DOHH2 (cell line): ENCODE data around the gene IKBKG.
"Not testable (repeated sequence)": the region's sequence is repeated elsewhere in the genome, so short reads cannot be mapped to it uniquely, and the experiment has no call there.

Experiments
- H3F3A ChIP-seq: fragments of 200-600 bp; sonication (generic), shearing (Covaris generic); 2 replicates; pipeline ENCODE4 v1.6.0; 2016; ENCODE audit warnings: antibody characterized with exemption, mild to moderate bottlenecking; ENCODE audit not compliant: control insufficient read depth, insufficient read depth
- H3K27ac ChIP-seq: fragments of 200-600 bp; sonication (generic); 2 replicates; pipeline ENCODE4 v1.5.1; 2014; ENCODE audit warnings: low read depth, mild to moderate bottlenecking, low read length, moderate library complexity
- H3K27me3 ChIP-seq: fragments of 200-600 bp; sonication (generic); 2 replicates; pipeline ENCODE4 v1.6.1; 2014; ENCODE audit warnings: mild to moderate bottlenecking, low read length, mixed read lengths; ENCODE audit not compliant: control insufficient read depth
- H3K36me3 ChIP-seq: fragments of 200-600 bp; sonication (generic); 2 replicates; pipeline ENCODE4 v1.6.1; 2014; ENCODE audit warnings: mild to moderate bottlenecking, low read length, moderate library complexity, mixed read lengths; ENCODE audit not compliant: control insufficient read depth
- H3K4me1 ChIP-seq: fragments of 200-600 bp; sonication (generic); 2 replicates; pipeline ENCODE4 v1.6.1; 2014; ENCODE audit warnings: mild to moderate bottlenecking, low read length, mixed read lengths; ENCODE audit not compliant: control insufficient read depth
- H3K4me2 ChIP-seq: fragments of 200-600 bp; sonication (generic); 2 replicates; pipeline ENCODE4 v1.6.0; 2014; ENCODE audit warnings: mild to moderate bottlenecking, low read length, moderate library complexity
- H3K4me3 ChIP-seq: fragments of 200-600 bp; sonication (generic); 2 replicates; pipeline ENCODE4 v1.5.1; 2014; ENCODE audit warnings: mild to moderate bottlenecking, low read length, mixed read lengths
- H3K79me2 ChIP-seq: fragments of 200-600 bp; sonication (generic); 2 replicates; pipeline ENCODE4 v1.6.1; 2014; ENCODE audit warnings: mild to moderate bottlenecking, low read length, mixed read lengths; ENCODE audit not compliant: control insufficient read depth
- H3K9me2 ChIP-seq: fragments of 200-600 bp; sonication (generic); replicated peaks from 2 replicates; pipeline ENCODE4 v1.6.1; 2014; ENCODE audit warnings: mild to moderate bottlenecking, low read length, mixed read lengths; ENCODE audit not compliant: control insufficient read depth
- H3K9me3 ChIP-seq: fragments of 200-600 bp; sonication (generic); 2 replicates; pipeline ENCODE4 v1.6.1; 2014; ENCODE audit warnings: antibody characterized with exemption, low read length, mixed read lengths; ENCODE audit not compliant: control insufficient read depth, insufficient read depth
- H4K20me1 ChIP-seq: fragments of 200-600 bp; sonication (generic); 2 replicates; pipeline ENCODE4 v1.6.0; 2014; ENCODE audit warnings: low read depth, mild to moderate bottlenecking, antibody characterized with exemption, low read length, moderate library complexity; ENCODE audit not compliant: control insufficient read depth, insufficient read depth
- TF ChIP-seq, protein P1 (sequence below): fragments of 200-600 bp; sonication (generic); IDR thresholded peaks from one replicate; pipeline ENCODE4 v1.5.1; 2014; ENCODE audit warnings: antibody characterized with exemption, mild to moderate bottlenecking, low read depth, low read length; ENCODE audit not compliant: poor library complexity, severe bottlenecking

IKBKG gene

DNA sequence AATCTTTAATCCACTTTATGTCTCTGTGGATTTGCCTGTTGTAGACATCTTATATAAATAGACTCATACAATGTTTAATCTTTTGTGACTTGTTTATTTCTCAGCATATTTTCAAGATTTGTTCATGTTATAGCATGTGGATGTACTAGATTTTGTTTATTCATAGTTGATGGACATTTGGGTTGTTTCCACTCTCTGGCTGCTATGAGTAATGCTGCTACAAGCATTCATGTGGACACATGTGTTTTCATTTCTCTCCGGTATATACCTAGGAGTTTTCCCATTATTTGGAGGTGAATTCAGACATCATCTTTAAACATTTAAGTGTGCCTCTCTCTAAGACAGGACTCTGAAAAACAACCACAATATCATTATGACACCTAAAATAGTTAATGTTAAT, 2.3 kb downstream of the IKBKG start:
- Histone ChIP-seq H3K79me2 (peaks cover 65% of the 10 kb centered on the region), H3K27me3 (no peaks in the 10 kb centered on the region), H3F3A (no peaks in the 10 kb centered on the region), H3K4me2 (peak overlapping the region; percentile 6; the same call in 1 of the 2 replicates), H4K20me1 (no peaks in the 10 kb centered on the region), H3K27ac (no peak overlapping the region), H3K4me3 (no peak overlapping the region), H3K9me3 (no peaks in the 10 kb centered on the region), H3K9me2 (no peaks in the 10 kb centered on the region), H3K4me1 (peaks cover 8% of the 10 kb centered on the region), H3K36me3 (peaks cover 16% of the 10 kb centered on the region)
- TF ChIP-seq, protein P1, sequence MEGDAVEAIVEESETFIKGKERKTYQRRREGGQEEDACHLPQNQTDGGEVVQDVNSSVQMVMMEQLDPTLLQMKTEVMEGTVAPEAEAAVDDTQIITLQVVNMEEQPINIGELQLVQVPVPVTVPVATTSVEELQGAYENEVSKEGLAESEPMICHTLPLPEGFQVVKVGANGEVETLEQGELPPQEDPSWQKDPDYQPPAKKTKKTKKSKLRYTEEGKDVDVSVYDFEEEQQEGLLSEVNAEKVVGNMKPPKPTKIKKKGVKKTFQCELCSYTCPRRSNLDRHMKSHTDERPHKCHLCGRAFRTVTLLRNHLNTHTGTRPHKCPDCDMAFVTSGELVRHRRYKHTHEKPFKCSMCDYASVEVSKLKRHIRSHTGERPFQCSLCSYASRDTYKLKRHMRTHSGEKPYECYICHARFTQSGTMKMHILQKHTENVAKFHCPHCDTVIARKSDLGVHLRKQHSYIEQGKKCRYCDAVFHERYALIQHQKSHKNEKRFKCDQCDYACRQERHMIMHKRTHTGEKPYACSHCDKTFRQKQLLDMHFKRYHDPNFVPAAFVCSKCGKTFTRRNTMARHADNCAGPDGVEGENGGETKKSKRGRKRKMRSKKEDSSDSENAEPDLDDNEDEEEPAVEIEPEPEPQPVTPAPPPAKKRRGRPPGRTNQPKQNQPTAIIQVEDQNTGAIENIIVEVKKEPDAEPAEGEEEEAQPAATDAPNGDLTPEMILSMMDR = no peak

DNA sequence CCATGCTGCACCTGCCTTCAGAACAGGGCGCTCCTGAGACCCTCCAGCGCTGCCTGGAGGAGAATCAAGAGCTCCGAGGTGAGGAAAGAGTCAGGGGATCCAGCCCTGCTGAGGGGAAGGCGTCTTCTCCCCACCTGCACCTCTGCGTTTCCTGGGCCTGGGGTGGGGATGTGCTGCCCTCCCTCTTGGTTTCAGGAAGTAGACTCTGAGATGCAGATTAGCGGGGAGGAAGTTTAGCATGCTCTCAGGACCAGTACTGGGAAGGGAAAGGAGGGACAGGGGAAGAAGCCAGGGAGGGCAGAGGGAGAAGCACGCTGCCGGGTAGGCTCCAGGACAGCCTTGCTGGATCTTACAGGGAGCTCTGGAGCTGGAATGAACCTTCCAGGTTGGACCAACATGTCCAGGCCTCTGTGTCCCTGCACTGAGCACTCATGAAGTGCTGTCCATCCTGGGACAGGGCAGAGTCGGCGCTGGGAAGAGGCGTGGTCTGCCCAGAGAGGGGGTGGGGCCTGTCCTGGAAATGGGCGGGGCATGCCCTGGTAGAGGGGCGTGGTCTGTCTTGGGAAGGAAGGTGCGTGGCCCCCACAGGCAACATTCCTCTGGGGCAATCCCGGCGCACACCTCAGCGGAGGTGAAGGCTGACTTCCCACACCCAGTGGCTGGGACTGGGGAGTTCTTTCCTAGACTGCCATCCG, 4.8 kb downstream of the IKBKG start:
- not testable (repeated sequence) for H4K20me1 ChIP-seq, H3K27ac ChIP-seq, H3K9me3 ChIP-seq, H3K4me1 ChIP-seq, H3K9me2 ChIP-seq, H3K36me3 ChIP-seq, H3K4me3 ChIP-seq, H3K4me2 ChIP-seq, H3F3A ChIP-seq, H3K27me3 ChIP-seq
- peaks cover 52% of the 10 kb centered on the region for H3K79me2 ChIP-seq

DNA sequence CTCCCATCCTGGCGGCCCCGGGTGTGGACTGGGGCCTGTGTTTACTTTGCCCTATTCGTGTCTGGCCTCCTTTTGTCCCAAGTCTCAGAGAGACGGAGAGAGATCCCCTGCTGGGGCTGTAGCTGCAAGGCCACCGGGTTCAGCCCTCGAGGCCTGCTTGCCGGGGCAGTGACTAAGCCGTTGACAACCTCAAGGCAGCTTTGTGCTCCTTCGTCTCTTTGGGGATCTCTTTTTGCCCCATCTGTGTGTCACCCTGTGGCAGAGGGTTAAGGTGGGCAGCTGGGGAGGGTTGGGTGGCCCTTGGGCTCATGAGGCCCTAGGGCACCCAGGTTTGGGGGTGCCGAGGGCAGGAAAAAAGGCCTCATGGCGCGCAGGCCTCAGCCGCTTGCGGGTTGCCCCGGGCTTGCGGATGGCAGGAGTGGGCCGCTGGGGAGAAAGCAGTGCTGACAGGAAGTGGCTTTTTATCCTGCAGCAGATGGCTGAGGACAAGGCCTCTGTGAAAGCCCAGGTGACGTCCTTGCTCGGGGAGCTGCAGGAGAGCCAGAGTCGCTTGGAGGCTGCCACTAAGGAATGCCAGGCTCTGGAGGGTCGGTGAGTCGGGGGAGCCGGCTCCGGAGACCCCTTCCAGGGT, 10.8 kb downstream of the IKBKG start:
- H3K27ac ChIP-seq, H3K27me3 ChIP-seq, H3K4me2 ChIP-seq, H4K20me1 ChIP-seq, H3F3A ChIP-seq, H3K9me2 ChIP-seq, H3K79me2 ChIP-seq, H3K4me3 ChIP-seq, H3K9me3 ChIP-seq, H3K36me3 ChIP-seq, H3K4me1 ChIP-seq: not testable (repeated sequence)

DNA sequence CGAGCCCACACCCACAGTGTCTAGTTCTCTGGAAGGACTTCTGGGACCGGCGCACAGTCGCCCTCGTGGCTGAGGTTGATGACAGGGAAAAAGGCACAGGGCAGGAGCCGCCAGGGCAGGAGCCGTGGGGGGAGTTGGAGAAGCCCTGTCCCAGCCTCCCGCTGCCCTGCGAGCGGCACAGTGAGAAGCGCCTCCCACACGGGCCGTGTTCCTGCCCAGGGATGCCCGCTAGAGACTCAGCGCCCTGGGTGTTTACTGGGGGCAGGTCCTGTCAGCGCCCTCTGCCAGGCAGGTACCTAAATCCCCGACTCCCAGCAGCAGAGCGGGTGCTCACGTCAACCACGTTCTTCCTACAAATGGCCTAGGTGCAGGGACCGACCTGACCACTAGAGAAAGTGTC, 11.5 kb downstream of the IKBKG start:
- not testable (repeated sequence) for H3K4me3 ChIP-seq, H3K4me2 ChIP-seq, H3K4me1 ChIP-seq, H3K9me2 ChIP-seq, H3K79me2 ChIP-seq, H3K36me3 ChIP-seq, H3K9me3 ChIP-seq, H3K27ac ChIP-seq, H4K20me1 ChIP-seq, H3F3A ChIP-seq, H3K27me3 ChIP-seq

DNA sequence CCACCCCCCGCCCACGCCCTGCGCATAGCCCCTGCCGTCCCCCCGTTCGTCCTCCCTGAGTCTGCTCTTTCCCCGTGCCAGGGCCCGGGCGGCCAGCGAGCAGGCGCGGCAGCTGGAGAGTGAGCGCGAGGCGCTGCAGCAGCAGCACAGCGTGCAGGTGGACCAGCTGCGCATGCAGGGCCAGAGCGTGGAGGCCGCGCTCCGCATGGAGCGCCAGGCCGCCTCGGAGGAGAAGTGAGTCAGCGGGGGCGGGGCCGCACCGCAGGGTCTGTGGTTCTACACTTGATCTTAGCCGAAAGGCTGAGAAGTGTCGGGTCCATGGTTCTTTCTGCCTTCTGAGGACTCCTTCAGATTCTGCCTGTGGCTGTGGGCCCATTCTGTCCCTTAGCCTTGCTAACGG, 12.9 kb downstream of the IKBKG start:
- H3K4me1 ChIP-seq, H3K79me2 ChIP-seq, H3K4me2 ChIP-seq, H4K20me1 ChIP-seq, H3F3A ChIP-seq, H3K9me2 ChIP-seq, H3K27ac ChIP-seq, H3K27me3 ChIP-seq, H3K36me3 ChIP-seq, H3K9me3 ChIP-seq, H3K4me3 ChIP-seq: not testable (repeated sequence)

DNA sequence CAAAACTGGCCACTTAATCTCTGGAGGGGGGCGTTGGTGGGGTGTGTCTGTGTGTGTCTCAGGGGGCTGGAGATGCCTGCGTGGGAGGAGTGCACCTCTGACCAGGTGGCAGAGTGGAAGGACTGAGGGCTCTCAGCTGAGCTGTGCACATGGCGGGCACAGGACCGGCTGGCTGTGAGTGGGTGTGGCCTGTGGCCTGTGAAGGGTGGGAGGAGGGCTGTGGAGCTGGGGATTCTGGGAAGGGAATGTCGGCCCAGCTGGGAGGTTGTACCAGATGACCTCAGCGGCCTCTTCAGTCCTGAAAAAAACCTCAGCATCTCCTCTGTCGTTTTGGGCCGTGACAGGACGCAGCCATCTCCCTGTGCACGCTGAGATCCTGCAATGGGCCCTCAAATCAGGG, 14.9 kb downstream of the IKBKG start:
- H3K36me3 ChIP-seq, H3K27ac ChIP-seq, H3K79me2 ChIP-seq, H3K4me2 ChIP-seq, H3K9me2 ChIP-seq, H3K27me3 ChIP-seq, H4K20me1 ChIP-seq, H3F3A ChIP-seq, H3K4me1 ChIP-seq, H3K4me3 ChIP-seq, H3K9me3 ChIP-seq: not testable (repeated sequence)

DNA sequence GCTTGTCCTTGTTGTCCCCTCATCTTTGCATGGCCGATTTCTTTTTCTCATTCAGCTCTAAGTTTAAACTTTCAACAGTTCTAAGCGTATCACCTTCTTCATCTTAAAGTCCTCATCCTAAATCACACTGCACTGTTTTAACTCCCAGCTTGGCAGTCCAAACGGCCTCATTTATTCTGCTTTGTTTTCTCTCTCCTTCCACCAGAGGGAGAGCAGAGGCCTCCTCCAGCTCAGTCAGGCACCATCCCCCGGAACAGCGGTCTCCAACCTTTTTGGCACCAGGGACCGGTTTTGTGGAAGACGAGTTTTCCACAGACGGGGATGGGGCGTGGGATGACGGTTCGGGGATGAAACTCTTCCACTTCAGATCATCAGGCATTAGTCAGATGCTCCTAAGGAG, 22.9 kb downstream of the IKBKG start:
- H3K36me3 ChIP-seq, H3K9me3 ChIP-seq, H4K20me1 ChIP-seq, H3K27ac ChIP-seq, H3F3A ChIP-seq, H3K4me1 ChIP-seq, H3K9me2 ChIP-seq, H3K4me3 ChIP-seq, H3K79me2 ChIP-seq, H3K4me2 ChIP-seq, H3K27me3 ChIP-seq: not testable (repeated sequence)
